ENCODE data around the gene ADAMTS6. TPM values are rescaled to one million over a fixed set of nuclear protein-coding genes. Genes with fewer than 3 reads are reported as not detected.

The ADAMTS6 gene
- polyA plus RNA-seq, 3 donors, result 0.01 TPM; not detected in 2

- no peak overlapping the region for H3K27ac Mint-ChIP-seq
- Histone ChIP-seq H4K20me1 (ENCODE audit: insufficient read depth, low read length) (no peaks in the 10 kb centered on the region), H3K27me3 (ENCODE audit: control insufficient read depth in 2 of 2, insufficient read depth in 2 of 2, low read length in 2 of 2) (no peaks in the 10 kb centered on the region), H3K4me2 (replicated peaks; ENCODE audit: extremely low read depth, low read length, poor library complexity, severe bottlenecking) (no peak overlapping the region), H3K79me2 (ENCODE audit: insufficient read depth, low read length) (no peaks in the 10 kb centered on the region), H2AFZ (ENCODE audit: insufficient read depth, low read depth, low read length, poor library complexity, severe bottlenecking) (no peak overlapping the region), H3K4me3 (replicated peaks in 1 of 3; ENCODE audit: low read depth in 2 of 3, low read length in 3 of 3) (no peak overlapping the region), H3K27ac (ENCODE audit: low read depth in 1 of 2, low read length in 2 of 2) (no peak overlapping the region), H3K36me3 (replicated peaks in 1 of 2; ENCODE audit: control insufficient read depth in 1 of 2, insufficient read depth in 2 of 2, low read length in 2 of 2) (no peaks in the 10 kb centered on the region), H3K9ac (ENCODE audit: insufficient read depth, low read length, poor library complexity, severe bottlenecking) (no peak overlapping the region), H3K4me1 (ENCODE audit: control insufficient read depth in 1 of 2, insufficient read depth in 2 of 2, low read length in 2 of 2) (no peaks in the 10 kb centered on the region), H3K9me3 (replicated peaks in 1 of 2; ENCODE audit: control insufficient read depth in 1 of 2, insufficient read depth in 1 of 2, low read length in 2 of 2) (no peaks in the 10 kb centered on the region)
- H3K36me3 Mint-ChIP-seq, result no peaks in the 10 kb centered on the region
- no CpG with 5 or more reads among the region's 4 CpGs for WGBS (ENCODE audit: insufficient coverage)
- DNase-seq, result no peak
- H3K4me3 Mint-ChIP-seq, result no peak overlapping the region
- H3K4me1 Mint-ChIP-seq, result no peaks in the 10 kb centered on the region
- intact Hi-C loops (cut with micrococcal nuclease), result no loop called here
- peaks cover 0 to 3% (median 2%) of the 10 kb centered on the region in 3 donors for H3K27me3 Mint-ChIP-seq (ENCODE audit: low read depth in 3 of 3)
- no peak for TF ChIP-seq CTCF (IDR thresholded peaks at IDR 0.05)
- H3K9me3 Mint-ChIP-seq, result peaks cover 5 to 11% (median 6%) of the 10 kb centered on the region in 7 donors
Measured at GRCh38 chr5:65441800-65442199, 39.9 kb downstream of the ADAMTS6 start.

- H3K36me3 Mint-ChIP-seq, result no peaks in the 10 kb centered on the region
- no peak overlapping the region for H3K9ac ChIP-seq (ENCODE audit: insufficient read depth, low read length, poor library complexity, severe bottlenecking)
- no peaks in the 10 kb centered on the region for H4K20me1 ChIP-seq (ENCODE audit: insufficient read depth, low read length)
- no peaks in the 10 kb centered on the region for H3K4me1 Mint-ChIP-seq
- peaks cover 0 to 8% of the 10 kb centered on the region in 2 donors for H3K9me3 ChIP-seq (replicated peaks in 1 of 2; ENCODE audit: control insufficient read depth in 1 of 2, insufficient read depth in 1 of 2, low read length in 2 of 2)
- H3K27me3 ChIP-seq (ENCODE audit: control insufficient read depth in 2 of 2, insufficient read depth in 2 of 2, low read length in 2 of 2), result no peaks in the 10 kb centered on the region
- no peak overlapping the region for H3K27ac ChIP-seq (ENCODE audit: low read depth in 1 of 2, low read length in 2 of 2)
- no peak overlapping the region for H2AFZ ChIP-seq (ENCODE audit: insufficient read depth, low read depth, low read length, poor library complexity, severe bottlenecking)
- WGBS (ENCODE audit: insufficient coverage), result no CpG with 5 or more reads among the region's 1 CpG
- intact Hi-C loops (cut with micrococcal nuclease), result no loop called here
- no peak overlapping the region for H3K27ac Mint-ChIP-seq
- no peak for DNase-seq
- no peak for TF ChIP-seq CTCF (IDR thresholded peaks at IDR 0.05)
- no peaks in the 10 kb centered on the region for H3K4me1 ChIP-seq (ENCODE audit: control insufficient read depth in 1 of 2, insufficient read depth in 2 of 2, low read length in 2 of 2)
- peaks cover 6 to 21% (median 16%) of the 10 kb centered on the region in 7 donors for H3K9me3 Mint-ChIP-seq
- H3K4me3 Mint-ChIP-seq, result no peak overlapping the region
- peaks cover 0 to 3% (median 0%) of the 10 kb centered on the region in 3 donors for H3K27me3 Mint-ChIP-seq (ENCODE audit: low read depth in 3 of 3)
- no peak overlapping the region for H3K4me2 ChIP-seq (replicated peaks; ENCODE audit: extremely low read depth, low read length, poor library complexity, severe bottlenecking)
- H3K4me3 ChIP-seq (replicated peaks in 1 of 3; ENCODE audit: low read depth in 2 of 3, low read length in 3 of 3), result no peak overlapping the region
- no peaks in the 10 kb centered on the region for H3K36me3 ChIP-seq (replicated peaks in 1 of 2; ENCODE audit: control insufficient read depth in 1 of 2, insufficient read depth in 2 of 2, low read length in 2 of 2)
- no peaks in the 10 kb centered on the region for H3K79me2 ChIP-seq (ENCODE audit: insufficient read depth, low read length)
Measured at GRCh38 chr5:65440456-65440855, 41.3 kb downstream of the ADAMTS6 start.

Data from CD14-positive monocyte (primary cell).